Small intestine (tissue), 7 donors: ENCODE measurements around the gene STX8. TPM values are rescaled to one million over a fixed set of nuclear protein-coding genes. Genes with fewer than 3 reads are reported as not detected.

Source experiments
- DNase-seq, 2 donors: peaks; one replicate each; pipeline versions ENCODE4 v3.0.0 to v3.0.0-alpha.2; 2013
- FAIRE-seq: peaks from 2 replicates; lab custom pipeline; 2012; peaks lifted over from hg19 to GRCh38; lab: Jason Lieb, UNC
- H3K27ac ChIP-seq, 3 donors: one replicate each; pipeline ENCODE4 v1.5.1; 2013; ENCODE audit warnings: low read length in 2 of 3, mild to moderate bottlenecking in 2 of 3, control low read depth in 1 of 3, inconsistent platforms in 1 of 3, low read depth in 1 of 3, moderate library complexity in 1 of 3
- H3K27me3 ChIP-seq, 3 donors: one replicate each; pipeline ENCODE4 v1.6.1; 2013; ENCODE audit warnings: low read length in 3 of 3, inconsistent platforms in 1 of 3; ENCODE audit not compliant: control insufficient read depth in 3 of 3, insufficient read depth in 3 of 3
- H3K36me3 ChIP-seq, 3 donors: one replicate each; pipeline ENCODE4 v1.6.1; 2013; ENCODE audit warnings: low read length in 3 of 3, inconsistent platforms in 1 of 3, low read depth in 1 of 3, mild to moderate bottlenecking in 1 of 3, moderate library complexity in 1 of 3; ENCODE audit not compliant: control insufficient read depth in 3 of 3, insufficient read depth in 2 of 3
- H3K4me1 ChIP-seq, 3 donors: one replicate each; pipeline ENCODE4 v1.6.1; 2013; ENCODE audit warnings: low read length in 2 of 3, inconsistent platforms in 1 of 3, low read depth in 1 of 3, mild to moderate bottlenecking in 1 of 3, moderate library complexity in 1 of 3; ENCODE audit not compliant: control insufficient read depth in 3 of 3, insufficient read depth in 2 of 3
- H3K4me3 ChIP-seq, 3 donors: one replicate each; pipeline ENCODE4 v1.5.1; 2013; ENCODE audit warnings: low read length in 3 of 3, control low read depth in 1 of 3, inconsistent platforms in 1 of 3, low read depth in 1 of 3, mild to moderate bottlenecking in 1 of 3, moderate library complexity in 1 of 3
- H3K9me3 ChIP-seq, 2 donors: one replicate each; pipeline ENCODE4 v1.6.1; 2013; ENCODE audit warnings: low read depth in 1 of 2, low read length in 1 of 2; ENCODE audit not compliant: control insufficient read depth in 2 of 2, insufficient read depth in 1 of 2
- WGBS, 3 donors: extraction: QIAGEN DNeasy Blood & Tissue Kit; methylation state at CpG; one replicate each; pipeline ENCODE4 v1.1.7; 2013; 5-methylcytosine and 5-hydroxymethylcytosine counted together
- polyA plus RNA-seq, 4 donors: library from polyadenylated mRNA; stranded (reverse) in 3 of 4; unstranded in 1 of 4; fragments of 200-250 nt in 3 of 4; fragments of 120-200 nt in 1 of 4; gene quantifications; one replicate each; pipeline versions ENCODE4 v1.2.1 to v1.2.3, GENCODE V29; 2013
- donor health status: healthy with polysubstance abuse.
- donor health status: control.
- donor health status: control.
- donor health status: Bipolar disorder and iron deficiency.
- donor health status: healthy.

Gene STX8
- polyA plus RNA-seq, 4 donors, result 35.3 to 72.2 (median 51.8) TPM

- H3K27ac ChIP-seq, result no peak overlapping the region
- no peak for DNase-seq
Observed at GRCh38 chr17:9512323-9513168, 63.1 kb downstream of the STX8 start.

GRCh38 chr17:9509236-9509816 is 66.3 kb downstream of the STX8 start:
- FAIRE-seq (no peak), DNase-seq (no peak)
- no peaks in the 10 kb centered on the region for H3K4me1 ChIP-seq
- no peaks in the 10 kb centered on the region for H3K36me3 ChIP-seq
- no peak overlapping the region for H3K27ac ChIP-seq
- H3K9me3 ChIP-seq, result peaks cover 0 to 22% of the 10 kb centered on the region in 2 donors
- 55 to 80% (median 67%) methylated on average over 1 of the region's 1 CpG for WGBS, 3 donors
- H3K4me3 ChIP-seq, result no peak overlapping the region
- H3K27me3 ChIP-seq, result no peaks in the 10 kb centered on the region

More at GRCh38 chr17:9512323-9513168, 63.1 kb downstream of the STX8 start:
- H3K4me1 ChIP-seq, result no peaks in the 10 kb centered on the region
- H3K36me3 ChIP-seq, result no peaks in the 10 kb centered on the region
- 68 to 81% (median 76%) methylated on average over 4 of the region's 4 CpGs for WGBS, 3 donors
- no peak overlapping the region for H3K4me3 ChIP-seq
- no peak for FAIRE-seq
- peaks cover 0 to 11% of the 10 kb centered on the region in 2 donors for H3K9me3 ChIP-seq
- no peaks in the 10 kb centered on the region for H3K27me3 ChIP-seq

- H3K27me3 ChIP-seq, result no peaks in the 10 kb centered on the region
- DNase-seq, result no peak
- no peak for FAIRE-seq
- H3K9me3 ChIP-seq, result no peaks in the 10 kb centered on the region
- no peak overlapping the region for H3K27ac ChIP-seq
- 90 to 94% (median 92%) methylated on average over 5 of the region's 5 CpGs for WGBS, 3 donors
- no peaks in the 10 kb centered on the region for H3K4me1 ChIP-seq
- no peak overlapping the region for H3K4me3 ChIP-seq
- H3K36me3 ChIP-seq, result peaks cover 0 to 3% (median 2%) of the 10 kb centered on the region in 3 donors
Observed at GRCh38 chr17:9499041-9499440, 76.6 kb downstream of the STX8 start.

GRCh38 chr17:9498490-9498889 is 77.1 kb downstream of the STX8 start:
- H3K4me3 ChIP-seq, result no peak overlapping the region
- H3K27ac ChIP-seq, result no peak overlapping the region
- FAIRE-seq, result no peak
- H3K9me3 ChIP-seq, result no peaks in the 10 kb centered on the region
- H3K36me3 ChIP-seq, result peaks cover under 1 to 3% (median 2%) of the 10 kb centered on the region in 3 donors
- no peaks in the 10 kb centered on the region for H3K4me1 ChIP-seq
- DNase-seq, result no peak
- no peaks in the 10 kb centered on the region for H3K27me3 ChIP-seq
- 73 to 92% (median 90%) methylated on average over 3 of the region's 3 CpGs for WGBS, 3 donors

- FAIRE-seq (no peak), DNase-seq (no peak)
- Histone ChIP-seq H3K9me3 (no peaks in the 10 kb centered on the region), H3K4me1 (no peaks in the 10 kb centered on the region), H3K4me3 (no peak overlapping the region), H3K27me3 (no peaks in the 10 kb centered on the region), H3K36me3 (peaks cover 0 to 17% (median 6%) of the 10 kb centered on the region in 3 donors), H3K27ac (no peak overlapping the region)
- WGBS, 3 donors, result 95 to 96% (median 96%) methylated on average over 5 of the region's 5 CpGs
Observed at GRCh38 chr17:9488556-9488955, 87.1 kb downstream of the STX8 start.

GRCh38 chr17:9487406-9487805 is 88.2 kb downstream of the STX8 start:
- 92 to 99% (median 92%) methylated on average over 7 of the region's 7 CpGs for WGBS, 3 donors
- Histone ChIP-seq H3K9me3 (no peaks in the 10 kb centered on the region), H3K4me3 (no peak overlapping the region), H3K36me3 (peaks cover 0 to 14% (median 6%) of the 10 kb centered on the region in 3 donors), H3K27me3 (no peaks in the 10 kb centered on the region), H3K4me1 (no peaks in the 10 kb centered on the region), H3K27ac (no peak overlapping the region)
- DNase-seq (no peak), FAIRE-seq (no peak)

- Histone ChIP-seq H3K36me3 (peaks cover 0 to 10% (median 0%) of the 10 kb centered on the region in 3 donors), H3K27ac (no peak overlapping the region), H3K4me3 (no peak overlapping the region), H3K9me3 (no peaks in the 10 kb centered on the region), H3K27me3 (no peaks in the 10 kb centered on the region), H3K4me1 (no peaks in the 10 kb centered on the region)
- DNase-seq (no peak), FAIRE-seq (no peak)
- 90 to 100% (median 98%) methylated on average over 2 of the region's 2 CpGs for WGBS, 3 donors
Observed at GRCh38 chr17:9484789-9485188, 90.8 kb downstream of the STX8 start.

- H3K9me3 ChIP-seq, result no peaks in the 10 kb centered on the region
- no peaks in the 10 kb centered on the region for H3K27me3 ChIP-seq
- H3K36me3 ChIP-seq, result peaks cover 0 to 8% (median 0%) of the 10 kb centered on the region in 3 donors
- WGBS, 3 donors, result 71 to 91% (median 84%) methylated on average over 4 of the region's 4 CpGs
- H3K4me3 ChIP-seq, result no peak overlapping the region
- no peak overlapping the region for H3K27ac ChIP-seq
- no peaks in the 10 kb centered on the region for H3K4me1 ChIP-seq
- no peak for DNase-seq
- no peak for FAIRE-seq
Observed at GRCh38 chr17:9479964-9480363, 95.7 kb downstream of the STX8 start.
